H1 (cell line): ENCODE measurements around the gene DNMT1. TPM values are rescaled to one million over a fixed set of nuclear protein-coding genes. Genes with fewer than 3 reads are reported as not detected.
"Not testable (repeated sequence)": the region's sequence is repeated elsewhere in the genome, so short reads cannot be mapped to it uniquely, and the experiment has no call there.

Experiments used
- CTCF ChIA-PET: fragments of 300-600 bp; sonication (Branson Sonifier 250); formaldehyde crosslinking; loops from one replicate; lab custom pipeline; 2021; ENCODE audit not compliant: partially characterized antibody; lab: Charles Lee
- POLR2A ChIA-PET: fragments of 300-600 bp; sonication (Branson Sonifier 250); formaldehyde crosslinking; loops from one replicate; lab custom pipeline; 2021; ENCODE audit warnings: inconsistent platforms; ENCODE audit not compliant: partially characterized antibody; lab: Charles Lee
- DNase-seq, 2 experiments: peaks; one replicate each; pipeline versions ENCODE4 v3.0.0 to v3.0.0-alpha.2; 2010 to 2022; ENCODE audit warnings: low spot score in 2 of 2, low read depth in 1 of 2, mixed read lengths in 1 of 2
- FAIRE-seq: peaks from 2 replicates; lab custom pipeline; 2011; peaks lifted over from hg19 to GRCh38; lab: Jason Lieb, UNC
- H2AFZ ChIP-seq: 2 replicates; pipeline ENCODE4 v1.8.1; 2012; ENCODE audit warnings: low read length, inconsistent platforms
- H2AK5ac ChIP-seq: 2 replicates; pipeline ENCODE4 v1.6.1; 2013; ENCODE audit warnings: low read depth, low read length
- H2BK120ac ChIP-seq: replicated peaks from 2 replicates; pipeline ENCODE3; 2013; ENCODE audit warnings: low read depth, low read length, inconsistent platforms
- H2BK12ac ChIP-seq: 2 replicates; pipeline ENCODE4 v1.6.1; 2013; ENCODE audit warnings: low read depth, low read length
- H2BK15ac ChIP-seq: 2 replicates; pipeline ENCODE4 v1.6.1; 2013; ENCODE audit warnings: low read length
- H2BK20ac ChIP-seq: 2 replicates; pipeline ENCODE4 v1.6.1; 2013; ENCODE audit warnings: low read length
- H2BK5ac ChIP-seq: 2 replicates; pipeline ENCODE4 v1.6.1; 2013; ENCODE audit warnings: low read depth, low read length
- H3K14ac ChIP-seq: 2 replicates; pipeline ENCODE4 v1.6.1; 2013; ENCODE audit warnings: inconsistent platforms; ENCODE audit not compliant: insufficient read length
- H3K18ac ChIP-seq: 2 replicates; pipeline ENCODE4 v1.6.1; 2013; ENCODE audit warnings: low read length; ENCODE audit errors: extremely low read depth
- H3K23ac ChIP-seq: 2 replicates; pipeline ENCODE4 v1.6.1; 2013; ENCODE audit warnings: inconsistent platforms; ENCODE audit not compliant: insufficient read length
- H3K23me2 ChIP-seq: 2 replicates; pipeline ENCODE4 v1.6.1; 2013; ENCODE audit warnings: low read depth, low read length
- H3K27ac ChIP-seq: 2 replicates; pipeline ENCODE4 v1.6.1; 2011; ENCODE audit warnings: low read depth, low read length, inconsistent platforms
- H3K27me3 ChIP-seq, 4 experiments: replicated peaks in 1 of 4; 1 replicate in 1 of 4; 2 replicates in 3 of 4; pipeline versions ENCODE4 v1.6.1 to v1.8.1; 2011 to 2013; ENCODE audit warnings: low read length in 3 of 4, mild to moderate bottlenecking in 3 of 4, inconsistent platforms in 2 of 4, mixed read lengths in 2 of 4, moderate library complexity in 1 of 4; ENCODE audit not compliant: control insufficient read depth in 3 of 4, insufficient read depth in 3 of 4; ENCODE audit errors: extremely low read depth in 1 of 4
- H3K36me3 ChIP-seq, 4 experiments: 2 replicates each; pipeline versions ENCODE4 v1.6.1 to v1.8.1; 2011 to 2013; ENCODE audit warnings: mild to moderate bottlenecking in 4 of 4, low read length in 3 of 4, moderate library complexity in 2 of 4, control low read depth in 1 of 4, inconsistent platforms in 1 of 4; ENCODE audit not compliant: insufficient read depth in 4 of 4, control insufficient read depth in 2 of 4
- H3K4ac ChIP-seq: replicated peaks from 2 replicates; pipeline ENCODE3; 2013; ENCODE audit warnings: low read length, low read depth, mixed read lengths, inconsistent platforms; ENCODE audit not compliant: insufficient read length
- H3K4me1 ChIP-seq, 4 experiments: replicated peaks in 1 of 4; 1 replicate in 1 of 4; 2 replicates in 3 of 4; pipeline versions ENCODE4 v1.6.1 to v1.8.1; 2011 to 2013; ENCODE audit warnings: low read length in 3 of 4, inconsistent platforms in 2 of 4, mixed read lengths in 1 of 4; ENCODE audit not compliant: insufficient read depth in 4 of 4, control insufficient read depth in 3 of 4
- H3K4me2 ChIP-seq, 2 experiments: 2 replicates each; pipeline versions ENCODE4 v1.6.1 to v1.8.1; 2011 to 2013; ENCODE audit warnings: low read depth in 2 of 2, low read length in 2 of 2, control low read depth in 1 of 2, inconsistent platforms in 1 of 2, mild to moderate bottlenecking in 1 of 2; ENCODE audit not compliant: insufficient read depth in 1 of 2
- H3K4me3 ChIP-seq, 4 experiments: fragments of 200-600, 300-600 bp in 1 of 4; sonication (generic), shearing (Covaris generic), sonication (Bioruptor Twin) in 1 of 4; 2 replicates each; pipeline versions ENCODE4 v1.5.1 to v1.8.1; 2011 to 2016; ENCODE audit warnings: low read length in 4 of 4, low read depth in 3 of 4, control low read depth in 2 of 4, inconsistent platforms in 2 of 4, mild to moderate bottlenecking in 2 of 4, mixed read lengths in 1 of 4, moderate library complexity in 1 of 4; ENCODE audit not compliant: insufficient read depth in 2 of 4; ENCODE audit errors: extremely low read depth in 1 of 4
- H3K56ac ChIP-seq: replicated peaks from 2 replicates; pipeline ENCODE3; 2013; ENCODE audit warnings: low read depth, mild to moderate bottlenecking, mixed read lengths, low read length, inconsistent platforms; ENCODE audit not compliant: insufficient read length
- H3K79me1 ChIP-seq: 2 replicates; pipeline ENCODE4 v1.6.1; 2013; ENCODE audit warnings: low read depth, low read length, control low read depth
- H3K79me2 ChIP-seq, 2 experiments: 2 replicates each; pipeline versions ENCODE4 v1.6.1 to v1.8.1; 2012 to 2013; ENCODE audit warnings: low read length in 2 of 2, mild to moderate bottlenecking in 2 of 2, inconsistent platforms in 1 of 2; ENCODE audit not compliant: insufficient read depth in 2 of 2, control insufficient read depth in 1 of 2
- H3K9ac ChIP-seq, 4 experiments: replicated peaks in 1 of 4; 1 replicate in 1 of 4; 2 replicates in 3 of 4; pipeline versions ENCODE4 v1.6.1 to v1.8.1; 2011 to 2013; ENCODE audit warnings: low read depth in 3 of 4, low read length in 3 of 4, control low read depth in 2 of 4, mild to moderate bottlenecking in 2 of 4, moderate library complexity in 2 of 4, inconsistent platforms in 1 of 4; ENCODE audit errors: extremely low read depth in 1 of 4
- H3K9me3 ChIP-seq, 2 experiments: 2 replicates each; pipeline versions ENCODE4 v1.6.1 to v1.8.1; 2012 to 2013; ENCODE audit warnings: mild to moderate bottlenecking in 2 of 2, moderate library complexity in 2 of 2, control low read depth in 1 of 2, inconsistent platforms in 1 of 2, low read depth in 1 of 2, low read length in 1 of 2, mixed read lengths in 1 of 2; ENCODE audit not compliant: insufficient read depth in 2 of 2
- H4K20me1 ChIP-seq, 2 experiments: replicated peaks in 1 of 2; 2 replicates each; pipeline versions ENCODE3 to v1.8.1; 2011 to 2013; ENCODE audit warnings: inconsistent platforms in 2 of 2, low read length in 2 of 2, mild to moderate bottlenecking in 1 of 2; ENCODE audit not compliant: insufficient read depth in 2 of 2, control insufficient read depth in 1 of 2
- H4K5ac ChIP-seq: 2 replicates; pipeline ENCODE4 v1.6.1; 2013; ENCODE audit warnings: low read length, low read depth, mixed read lengths, inconsistent platforms; ENCODE audit not compliant: insufficient read length
- H4K8ac ChIP-seq: 2 replicates; pipeline ENCODE4 v1.8.0; 2013; ENCODE audit warnings: mild to moderate bottlenecking, moderate library complexity, low read length, inconsistent platforms; ENCODE audit not compliant: insufficient read depth; ENCODE audit errors: extremely low read depth
- H4K91ac ChIP-seq: replicated peaks from 2 replicates; pipeline ENCODE3; 2013; ENCODE audit warnings: low read length, mixed read lengths, inconsistent platforms; ENCODE audit not compliant: insufficient read length
- WGBS, 2 experiments: shearing (Covaris generic) in 1 of 2; methylation state at CpG; one replicate each; pipeline versions ENCODE4 v1.1.6 to v1.1.7; 2013 to 2015; ENCODE audit warnings: low lambda C conversion rate in 2 of 2, mixed read lengths in 2 of 2, inconsistent platforms in 1 of 2, low coverage in 1 of 2, missing lambda C conversion rate in 1 of 2; ENCODE audit not compliant: insufficient replicate concordance in 2 of 2, insufficient coverage in 1 of 2, insufficient read length in 1 of 2; ENCODE audit errors: extremely low coverage in 1 of 2, missing lambda C conversion rate in 1 of 2; 5-methylcytosine and 5-hydroxymethylcytosine counted together
- polyA plus RNA-seq, 7 experiments: library from polyadenylated mRNA; depleted of rRNA in 3 of 7; stranded (reverse) in 5 of 7; unstranded in 2 of 7; fragments of >200 nt in 5 of 7; fragments of 200-250 nt in 2 of 7; gene quantifications; 1 replicate in 5 of 7; 2 replicates in 1 of 7; 4 replicates in 1 of 7; pipeline versions ENCODE4 v1.2.1 to v1.2.3, GENCODE V29; 2011 to 2013; ENCODE audit warnings: missing spikeins in 2 of 7, mixed read lengths in 2 of 7
- total RNA-seq: library from RNA; stranded (reverse); fragmentation: NEBNext Ultra II Directional; extraction: Animal tissue kit (Norgen Biotek cat#: 25700); gene quantifications from 2 replicates; pipeline ENCODE4 v1.2.1, GENCODE V29; 2021

DNMT1 gene
- total and polyA plus RNA-seq, 2 of the 8 experiments (the other 6 are each of a cell fraction or from before 2014, with no cell fraction given): 101 to 210 TPM

- not testable (repeated sequence) for H3K23me2 ChIP-seq, H2BK20ac ChIP-seq, H3K79me2 ChIP-seq, H2BK5ac ChIP-seq, H2BK12ac ChIP-seq, H3K14ac ChIP-seq, H2AFZ ChIP-seq, H2BK15ac ChIP-seq, H3K4me1 ChIP-seq, H4K91ac ChIP-seq, H3K4ac ChIP-seq, H3K4me2 ChIP-seq, H3K36me3 ChIP-seq, H2AK5ac ChIP-seq, H3K27ac ChIP-seq, H2BK120ac ChIP-seq, DNase-seq, H3K27me3 ChIP-seq, H4K8ac ChIP-seq, H3K4me3 ChIP-seq, H3K18ac ChIP-seq, H4K5ac ChIP-seq, H3K9me3 ChIP-seq, FAIRE-seq, H4K20me1 ChIP-seq, H3K23ac ChIP-seq, H3K9ac ChIP-seq, H3K79me1 ChIP-seq, H3K56ac ChIP-seq
- WGBS, 2 experiments: 91% methylated on average over 11 of the region's 11 CpGs; no CpG with 5 or more reads in 1 of the 2 experiments
- ChIA-PET POLR2A (interaction anchor here (0.7 kb wide), 1 partner anchor 147 kb away, joined by 3 read pairs; no protein-coding TSS in a partner anchor), CTCF (interaction anchor here (0.6 to 2.7 kb wide), 4 partner anchors 8 to 143 kb away, joined by 3 to 12 read pairs (median 8); no protein-coding TSS in a partner anchor)
Observed at GRCh38 chr19:10241826-10242449, 47.2 kb upstream of the DNMT1 start.
